GM19397 (cell line): ENCODE results near the gene C19orf18.
"Not testable (repeated sequence)": the region's sequence is repeated elsewhere in the genome, so short reads cannot be mapped to it uniquely, and the experiment has no call there.

Experiments
- ATAC-seq: cut with Tn5 transposase; IDR thresholded peaks from one replicate; pipeline ENCODE4 v1.9.1; 2021; ENCODE audit warnings: mild to moderate bottlenecking, moderate library complexity; ENCODE audit not compliant: unreplicated experiment

The C19orf18 gene

DNA sequence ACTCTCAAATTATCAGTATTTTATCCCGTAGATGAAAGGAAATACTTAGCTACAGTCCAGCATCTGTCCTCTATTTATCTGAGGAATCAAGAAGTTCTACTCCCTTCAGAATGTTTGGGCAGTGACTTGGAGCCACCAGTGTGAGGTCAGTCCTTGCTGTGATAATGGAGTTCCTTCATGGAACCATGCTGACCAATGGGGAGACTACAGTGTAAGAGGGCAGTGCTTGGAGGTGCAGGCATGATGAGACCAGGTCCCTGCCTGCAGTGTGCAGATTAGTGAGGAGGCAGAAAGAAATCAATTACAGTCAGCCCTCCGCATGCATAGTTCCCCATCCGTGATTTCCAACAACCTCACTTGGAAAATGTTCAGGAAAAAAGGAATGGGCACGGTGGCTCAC, at the start of gene C19orf18:
C19orf18 (minus strand) TSS at position 101 of the 400 bp plus-strand sequence. CDS start 102 bp downstream, outside the sequence.
- no peak for ATAC-seq

DNA sequence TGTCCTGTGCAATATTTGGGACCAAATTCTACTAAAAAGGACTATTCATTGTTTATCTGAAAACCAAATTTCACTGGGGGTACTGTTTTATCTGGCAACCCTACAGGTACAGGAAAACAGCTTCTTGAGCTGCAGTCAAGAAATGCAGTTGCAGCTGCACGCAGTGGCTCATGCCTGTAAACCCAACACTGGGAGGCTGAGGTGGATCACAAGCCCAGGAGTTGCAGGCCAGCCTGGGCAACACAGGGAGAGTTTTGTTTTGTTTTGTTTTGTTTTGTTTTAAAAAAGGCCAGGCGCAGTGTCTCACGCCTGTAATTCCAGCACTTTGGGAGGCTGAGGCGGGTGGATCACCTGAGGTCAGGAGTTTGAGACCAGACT, 47.9 kb upstream of the C19orf18 start:
- no peak for ATAC-seq

DNA sequence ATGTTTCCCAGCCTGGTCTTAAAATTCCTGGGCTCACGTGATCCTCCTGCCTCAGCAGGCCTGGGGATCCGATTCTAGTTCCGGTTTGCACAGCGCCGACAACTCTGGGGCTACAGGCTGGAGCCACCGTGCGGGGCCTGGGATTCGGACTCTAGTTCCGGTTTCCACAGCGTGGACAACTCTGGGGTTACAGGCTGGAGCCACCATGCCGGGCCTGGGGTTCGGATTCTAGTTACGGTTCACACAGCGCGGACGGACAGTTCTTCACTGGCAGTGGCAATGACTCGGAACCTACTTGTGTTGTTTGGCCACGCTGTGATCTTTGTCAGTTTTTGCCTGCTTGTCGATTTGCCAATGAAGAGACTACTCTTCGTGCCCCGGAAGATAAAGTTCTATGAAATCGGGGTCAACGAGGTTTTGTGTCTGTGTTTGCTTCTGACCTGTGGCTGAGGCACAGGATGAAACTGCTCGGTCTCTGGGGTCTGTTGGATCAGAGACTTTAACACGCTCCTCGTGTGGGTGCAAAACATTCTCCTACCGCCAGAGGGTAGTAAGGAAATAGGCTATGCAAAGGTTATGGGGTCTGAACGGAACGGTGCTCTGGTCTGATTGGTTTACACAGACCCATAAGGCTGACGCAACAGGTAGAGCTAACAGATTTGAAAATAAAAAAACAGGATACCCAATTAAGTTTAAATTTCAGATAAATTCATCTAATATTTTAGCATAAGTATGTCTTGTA, 47.4 kb upstream of the C19orf18 start:
- ATAC-seq = no peak

DNA sequence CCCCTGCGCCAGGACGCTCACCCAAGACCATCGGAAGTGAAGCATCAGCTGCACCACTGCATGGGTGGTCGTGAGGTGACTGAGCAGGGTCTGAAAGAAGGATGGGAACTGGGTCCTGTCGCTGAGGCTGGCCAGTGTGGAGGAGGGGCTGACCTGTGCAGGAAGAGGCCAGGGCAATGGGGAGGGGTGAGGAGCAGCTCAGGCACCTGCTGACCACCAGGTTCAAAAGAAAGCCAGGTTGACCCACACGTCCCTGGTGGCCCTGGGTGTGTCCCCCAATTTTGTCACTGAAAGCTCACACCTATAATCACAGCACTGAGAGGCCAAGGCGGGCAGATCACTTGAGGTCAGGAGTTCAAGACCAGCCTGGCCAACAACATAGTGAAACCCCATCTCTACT, 45.8 kb upstream of the C19orf18 start:
- no peak for ATAC-seq

DNA sequence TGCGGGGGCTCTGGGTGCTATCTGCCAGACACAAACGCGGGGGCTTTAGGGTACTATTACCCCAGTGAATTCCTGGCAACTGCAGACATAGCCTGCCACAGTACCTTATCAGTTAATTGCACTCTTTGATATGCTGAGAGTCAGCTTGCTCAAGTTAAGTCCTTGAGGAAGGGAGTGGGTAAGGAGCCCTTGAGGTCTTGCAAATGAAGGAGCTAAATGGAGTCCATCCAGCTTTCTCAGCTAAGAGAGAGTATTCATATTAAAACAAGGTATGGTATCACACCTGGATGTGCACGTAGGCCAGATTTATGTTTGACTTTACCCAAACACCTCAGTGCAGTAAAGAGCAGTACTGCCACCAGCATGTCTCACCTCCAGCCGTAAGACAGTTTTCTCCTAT, 39.8 kb upstream of the C19orf18 start:
- no peak for ATAC-seq

DNA sequence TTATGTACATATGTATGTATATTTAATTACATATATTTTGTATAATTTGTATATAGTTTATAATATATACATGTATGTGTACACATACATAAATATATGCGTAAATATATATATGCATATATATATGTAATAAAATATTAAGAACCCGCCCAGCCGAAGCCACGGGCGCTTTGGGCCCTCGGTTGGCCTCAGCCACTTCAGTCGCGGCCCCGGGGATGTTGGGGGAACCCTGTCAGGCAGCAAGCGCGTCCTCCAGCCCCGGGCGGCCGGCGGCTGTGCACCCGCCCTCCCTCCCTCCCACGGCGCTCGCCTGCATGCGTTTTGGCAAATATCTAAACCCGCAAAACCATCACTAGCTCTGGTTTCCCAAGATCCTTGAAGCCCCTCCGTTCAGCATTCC, 36.2 kb upstream of the C19orf18 start:
- no peak for ATAC-seq

DNA sequence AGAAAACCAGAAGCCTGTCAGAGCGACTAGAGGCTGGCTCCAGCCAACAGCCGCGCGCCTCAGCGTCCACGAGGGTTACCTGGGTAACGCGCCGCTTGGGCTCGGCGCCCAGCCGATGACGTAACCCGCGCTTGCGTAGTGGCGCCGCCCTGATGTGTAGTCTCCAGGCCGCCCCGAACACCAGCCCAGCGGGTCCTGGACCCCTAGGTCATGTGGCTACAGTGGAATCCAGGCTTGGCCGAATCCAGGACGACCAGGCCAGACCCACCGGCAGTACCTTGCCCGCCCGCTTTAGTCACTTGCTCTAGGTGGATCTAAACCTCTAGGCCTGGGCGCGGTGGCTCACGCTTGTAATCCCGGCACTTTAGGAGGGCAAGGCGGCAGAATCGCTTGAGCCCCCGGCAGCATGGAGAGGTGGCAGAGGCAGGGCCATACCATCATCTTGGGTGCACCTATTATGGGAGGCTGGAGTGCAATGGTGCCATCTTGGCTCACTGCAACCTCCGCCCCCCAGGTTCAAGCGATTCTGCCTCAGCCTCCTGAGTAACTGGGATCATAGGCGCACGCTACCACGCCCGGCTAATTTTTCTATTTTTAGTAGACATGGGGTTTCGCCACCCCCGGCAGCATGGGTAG, 35.5 kb upstream of the C19orf18 start:
- ATAC-seq = peak; percentile 85

DNA sequence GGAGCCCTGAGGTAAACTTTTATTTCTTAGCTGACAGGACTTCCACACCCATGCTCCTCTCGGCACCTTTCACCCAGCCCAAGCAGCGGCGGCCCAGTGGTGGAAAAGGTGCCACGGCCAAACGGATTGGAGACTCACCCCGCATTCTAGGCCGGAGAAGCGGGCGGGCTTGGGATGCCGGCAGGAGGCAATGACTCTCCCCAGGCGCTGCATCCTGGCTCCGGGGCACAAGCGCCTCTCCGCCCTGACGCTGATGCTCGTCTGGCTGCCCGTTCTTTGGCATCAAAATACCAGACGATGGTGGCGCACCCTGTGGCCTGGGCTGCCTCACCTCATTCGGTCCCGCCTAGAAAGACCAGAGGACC, 34.9 kb upstream of the C19orf18 start:
- ATAC-seq = no peak

DNA sequence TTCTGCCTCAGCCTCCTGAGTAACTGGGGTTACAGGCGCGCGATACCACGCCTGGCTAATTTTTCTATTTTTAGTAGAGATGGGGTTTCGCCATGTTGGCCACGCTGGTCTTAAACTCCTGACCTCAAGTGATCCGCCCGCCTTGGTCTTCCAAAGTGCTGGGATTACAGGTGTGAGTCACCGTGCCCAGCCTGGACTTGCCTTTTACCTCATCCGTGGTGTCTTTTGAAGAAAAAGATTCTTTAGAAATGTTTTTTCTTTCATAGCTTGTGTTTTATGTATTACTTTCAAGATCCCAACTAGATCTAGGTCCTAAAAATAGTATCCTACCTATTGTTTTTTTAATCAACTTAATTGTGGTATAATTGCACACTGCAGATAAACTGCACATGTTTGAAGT, 34.5 kb upstream of the C19orf18 start:
- ATAC-seq = not testable (repeated sequence)

DNA sequence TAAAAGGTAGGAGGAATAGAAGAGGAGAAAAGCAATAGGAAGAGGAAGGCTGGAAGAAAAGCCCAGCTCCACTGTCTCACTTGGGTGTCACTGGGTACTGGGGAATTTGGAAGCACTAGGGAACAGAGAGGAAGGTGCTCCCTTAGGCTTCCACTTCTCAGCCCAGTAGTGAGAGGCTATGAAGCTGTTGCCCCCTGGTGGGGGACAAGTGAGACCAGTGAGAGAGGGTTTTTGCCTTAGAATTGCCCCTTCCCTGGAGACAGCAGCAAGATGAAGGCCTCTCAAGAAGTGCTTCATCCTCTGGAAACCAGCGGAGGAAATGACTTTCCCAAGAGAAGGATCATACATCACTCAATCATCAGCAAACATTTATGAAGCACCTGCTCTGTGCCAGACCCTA, 33.0 kb upstream of the C19orf18 start:
- no peak for ATAC-seq

DNA sequence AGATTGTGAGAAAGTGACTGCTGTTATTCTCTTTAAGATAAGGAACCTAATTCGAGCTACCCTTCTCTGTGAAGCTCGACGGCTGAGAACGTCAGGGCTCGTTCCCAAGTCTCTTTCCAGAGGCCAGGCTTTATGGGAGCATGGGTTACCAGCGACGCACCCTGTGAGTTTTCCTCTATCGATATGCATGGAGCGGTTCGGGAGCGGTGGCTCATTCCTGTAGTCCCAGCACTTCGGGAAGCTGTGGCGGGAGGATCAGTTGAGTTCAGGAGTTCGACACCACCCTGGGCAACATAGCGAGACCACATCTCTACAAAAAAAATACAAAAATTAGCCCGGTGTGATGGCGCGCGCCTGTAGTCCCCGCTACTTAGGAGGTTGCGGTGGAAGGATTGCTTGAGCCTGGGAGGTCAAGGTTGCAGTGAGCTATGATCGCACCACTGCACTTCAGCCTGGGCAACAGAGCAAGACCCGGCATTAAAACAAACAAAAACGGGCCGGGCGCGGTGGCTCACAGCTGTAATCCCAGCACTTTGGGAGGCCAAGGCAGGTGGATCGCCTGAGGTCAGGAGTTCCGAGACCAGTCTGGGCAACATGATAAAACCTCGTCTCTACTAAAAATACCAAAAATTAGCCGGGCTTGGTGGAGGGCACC, 29.0 kb upstream of the C19orf18 start:
- no peak for ATAC-seq

DNA sequence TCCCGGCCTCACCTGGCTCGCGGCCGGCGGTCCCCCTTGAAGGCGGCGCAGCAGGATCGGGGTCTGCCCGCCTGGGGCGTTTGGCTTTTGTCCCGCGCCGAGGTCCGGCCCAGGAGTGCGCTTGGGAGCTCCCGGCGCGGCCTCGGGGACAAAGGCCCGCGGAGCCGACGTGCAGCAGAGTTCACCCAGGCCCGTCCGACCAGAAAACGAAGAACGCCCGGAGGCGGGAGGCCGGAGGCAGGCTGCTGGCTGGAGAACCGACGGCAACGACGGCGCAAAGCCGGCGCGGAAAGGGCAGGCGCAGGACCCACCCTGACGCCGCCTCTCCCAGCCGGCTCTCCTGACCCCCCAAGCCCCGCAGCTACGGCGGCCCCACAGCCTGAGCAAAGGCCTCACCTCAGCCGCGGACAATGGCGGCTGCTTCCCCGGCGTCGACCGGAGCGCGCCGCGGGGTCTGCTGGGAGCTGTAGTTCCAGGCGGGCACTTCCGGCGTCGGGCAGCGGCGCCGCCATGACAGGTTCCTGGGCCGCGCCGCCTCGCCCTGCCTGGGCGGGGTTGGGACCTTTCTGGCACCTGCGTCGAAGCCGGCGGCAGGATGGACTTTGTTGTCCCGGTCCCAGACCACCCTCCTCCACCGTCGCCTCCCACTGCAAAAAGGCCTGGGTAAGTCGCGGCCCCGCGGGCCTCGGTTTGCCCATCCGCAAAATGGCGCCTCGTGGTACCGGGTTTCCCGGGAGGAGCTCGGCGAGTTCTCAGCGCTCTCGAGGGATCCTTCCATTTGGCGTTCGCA, 28.2 kb upstream of the C19orf18 start, which contains the start of gene ZNF606:
ZNF606 (minus strand) TSS at position 437 of the 790 bp plus-strand sequence. CDS start 1,501 bp downstream, outside the sequence.
- peak; percentile 99 for ATAC-seq

DNA sequence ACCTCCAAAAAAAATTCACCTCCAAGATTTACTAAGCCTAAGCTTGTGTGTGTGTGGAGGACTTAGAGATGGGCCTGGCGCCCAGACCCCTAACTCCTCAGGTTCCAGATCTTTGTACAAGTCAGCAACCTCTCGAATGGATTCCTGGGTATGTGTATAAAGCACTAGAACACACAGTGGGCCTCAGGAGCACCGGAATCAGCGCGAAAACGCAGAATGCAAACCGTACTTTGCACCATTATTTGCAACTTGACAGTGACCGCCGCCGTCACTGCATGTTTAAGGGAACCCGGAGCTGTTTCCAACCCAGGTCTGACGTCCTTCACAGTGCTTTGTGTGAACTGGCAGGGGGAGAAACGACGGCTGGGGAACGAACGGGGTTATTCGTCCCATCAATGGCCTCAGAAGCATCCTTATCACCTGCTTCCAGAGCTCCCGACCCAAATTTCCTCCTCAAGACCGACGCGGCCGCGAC, 27.6 kb upstream of the C19orf18 start:
- no peak for ATAC-seq

DNA sequence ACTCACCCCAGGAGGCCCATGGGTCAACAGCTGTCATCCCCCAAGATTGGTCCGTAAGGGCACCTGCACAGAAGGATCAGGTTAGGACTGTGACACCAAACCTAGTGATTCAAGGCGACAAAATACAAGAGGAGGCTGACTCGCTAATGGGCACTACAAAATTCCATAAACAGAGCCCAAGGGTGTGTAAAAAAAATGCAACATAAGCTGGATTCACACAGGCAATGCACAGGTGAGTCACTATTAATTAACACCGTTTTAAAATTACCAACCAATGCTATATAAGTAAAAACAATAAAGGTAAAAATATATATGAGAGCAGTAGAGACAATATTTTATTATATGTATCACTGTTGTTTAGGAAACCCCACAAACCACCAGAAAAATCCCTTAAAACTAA, 26.3 kb upstream of the C19orf18 start:
- ATAC-seq = no peak

DNA sequence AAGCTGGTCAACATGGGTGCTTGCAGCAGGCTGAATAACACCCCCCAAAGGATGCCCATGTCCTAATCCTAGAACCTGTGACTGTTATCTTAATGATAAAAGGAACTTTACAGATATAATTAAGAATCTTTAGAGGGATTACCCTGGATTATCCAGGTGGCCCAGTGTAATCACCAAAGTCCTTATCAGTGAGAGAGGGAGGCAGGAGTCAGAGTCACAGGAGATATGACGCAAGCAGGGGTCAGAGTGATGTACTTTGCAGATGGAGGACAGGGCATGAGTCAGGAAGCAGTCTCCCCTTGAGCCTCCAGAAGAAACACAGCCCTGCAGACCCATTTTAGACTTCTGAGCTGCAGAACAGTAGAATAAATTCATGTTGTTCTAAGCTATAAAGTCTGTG, 18.5 kb upstream of the C19orf18 start:
- no peak for ATAC-seq

DNA sequence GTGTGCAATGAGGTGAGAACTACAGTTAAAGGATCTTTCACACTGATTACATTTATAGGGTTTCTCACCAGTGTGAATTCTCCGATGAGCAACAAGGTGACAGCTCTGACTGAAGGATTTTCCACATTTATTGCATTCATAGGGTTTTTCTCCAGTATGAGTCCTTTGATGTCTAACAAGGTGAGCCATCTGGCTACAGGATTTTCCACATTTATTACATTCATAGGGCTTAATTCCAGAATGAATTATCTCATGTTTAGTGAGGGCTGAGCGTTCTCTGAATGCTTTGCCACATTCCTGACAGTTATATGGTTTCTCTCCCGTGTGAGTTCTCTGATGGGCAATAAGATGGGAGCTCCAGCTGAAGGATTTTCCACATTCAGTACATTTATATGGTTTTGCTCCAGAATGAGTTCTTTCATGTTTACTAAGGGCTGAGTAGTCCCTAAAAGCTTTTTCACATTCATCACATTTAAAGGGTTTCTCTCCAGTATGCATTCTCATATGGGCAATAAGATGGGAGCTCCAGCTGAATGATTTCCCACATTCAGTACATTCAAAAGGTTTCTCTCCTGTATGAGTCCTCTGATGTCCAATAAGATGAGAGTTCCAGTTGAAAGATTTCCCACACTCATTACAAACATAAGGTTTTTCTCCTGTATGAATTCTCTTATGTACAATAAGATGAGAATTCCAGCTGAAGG, 4.4 kb upstream of the C19orf18 start:
- no peak for ATAC-seq

DNA sequence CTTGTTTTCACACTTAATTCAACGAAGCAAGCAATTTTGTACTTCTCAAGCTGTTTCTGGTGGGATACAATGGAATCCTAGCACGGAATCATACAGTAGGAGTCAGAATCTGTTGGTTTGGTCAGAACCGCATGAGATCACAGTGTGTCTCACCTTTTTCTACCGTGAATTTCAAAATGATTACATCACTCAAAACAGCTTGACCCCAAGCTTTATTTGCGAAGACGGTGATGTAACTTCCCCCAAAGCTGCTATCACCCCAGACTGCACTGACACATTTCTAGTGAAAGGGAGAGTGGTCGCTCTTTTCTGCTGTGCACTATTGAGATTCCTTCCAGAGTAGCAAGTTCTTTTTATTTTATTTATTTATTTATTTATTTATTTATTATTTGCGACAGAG, 9.6 kb downstream of the C19orf18 start:
- ATAC-seq = no peak

DNA sequence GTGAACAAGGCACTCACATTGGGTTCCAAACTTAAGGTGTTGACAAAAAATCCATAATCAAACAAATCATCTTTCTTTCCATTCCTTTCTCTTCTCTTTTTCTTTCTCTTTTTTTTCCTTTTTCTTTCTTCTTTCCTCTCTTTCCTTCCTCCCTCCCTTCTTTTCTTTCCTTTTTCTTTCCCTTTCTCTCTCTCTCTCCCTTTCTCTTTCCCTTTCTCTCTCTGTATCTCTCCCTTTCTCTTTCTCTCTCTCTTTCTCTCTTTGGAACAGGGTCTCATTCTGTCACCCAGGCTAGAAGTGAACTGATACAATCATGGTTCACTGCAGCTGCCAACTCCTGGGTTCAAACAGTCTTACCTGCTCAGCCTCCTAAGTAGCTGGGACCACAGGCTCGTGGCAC, 12.5 kb downstream of the C19orf18 start:
- ATAC-seq = no peak

DNA sequence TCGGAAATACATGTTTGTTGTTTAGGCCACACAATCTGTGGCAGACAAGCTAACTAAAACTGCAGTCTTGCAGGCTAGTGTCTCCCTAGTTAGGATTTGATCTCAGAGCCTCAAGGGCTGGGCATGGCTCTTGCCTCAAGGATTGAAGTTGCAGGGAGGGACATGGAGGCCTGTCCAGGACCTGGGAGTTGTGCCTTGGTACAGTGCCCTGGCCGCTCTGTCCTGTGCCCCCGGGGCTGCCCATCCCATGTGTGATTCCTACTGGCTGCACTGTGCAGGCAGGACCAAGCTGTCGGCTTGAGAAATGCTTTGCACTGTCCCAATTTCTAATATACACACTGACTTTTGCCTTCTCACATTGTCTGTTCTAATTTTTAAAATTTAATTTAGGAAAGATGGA, 19.3 kb downstream of the C19orf18 start:
- ATAC-seq = no peak

DNA sequence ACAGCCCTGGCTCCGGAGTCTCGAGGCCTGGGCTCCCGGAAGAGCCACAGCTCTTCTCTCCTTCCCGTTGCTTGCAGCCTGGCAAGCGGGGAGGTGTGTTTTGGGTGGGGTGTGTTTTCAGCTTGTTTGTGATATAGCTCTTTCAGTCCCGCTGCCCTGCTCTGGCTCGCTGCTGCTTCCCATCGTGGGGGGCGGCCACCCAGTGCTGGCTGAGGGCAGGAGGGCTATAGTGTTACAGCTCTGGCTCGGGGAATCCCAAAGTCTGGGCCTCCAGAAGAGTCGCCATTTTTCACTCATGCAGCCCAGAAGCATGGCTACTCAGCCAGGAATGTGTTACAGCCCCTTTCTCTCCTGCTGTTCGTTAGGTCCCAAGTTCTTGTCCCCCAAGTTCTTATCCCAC, 24.6 kb downstream of the C19orf18 start:
- ATAC-seq = no peak

DNA sequence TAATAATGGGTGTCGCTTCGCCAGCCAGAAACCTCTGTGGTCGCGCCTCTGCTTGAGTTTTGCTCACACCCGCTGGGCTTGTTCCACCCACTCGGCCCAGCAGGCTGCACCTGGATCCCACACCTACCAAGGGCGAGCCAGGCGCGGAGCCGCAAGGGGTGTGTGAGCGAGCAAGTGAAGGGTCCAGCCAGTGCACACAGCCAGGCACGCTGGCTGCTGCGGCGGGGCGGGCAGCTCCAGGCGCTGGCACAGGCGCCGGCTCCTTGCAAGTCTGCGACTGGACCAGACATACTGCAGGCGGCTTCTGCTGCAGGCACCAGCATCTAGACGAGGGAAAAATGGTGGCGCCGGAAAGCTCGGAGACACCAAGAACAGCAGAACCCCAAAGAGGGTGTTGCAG, 25.0 kb downstream of the C19orf18 start:
- no peak for ATAC-seq
